ENCODE data around the gene CALML5.

The CALML5 gene

GRCh38 chr10:5460468-5461202 lies 38.7 kb downstream of the CALML5 start:
- no peak for DNase-seq

GRCh38 chr10:5458949-5459747 lies 40.2 kb downstream of the CALML5 start:
- no peak for DNase-seq

- DNase-seq, result no peak
Observed at GRCh38 chr10:5458425-5458824, 40.9 kb downstream of the CALML5 start.

DNA sequence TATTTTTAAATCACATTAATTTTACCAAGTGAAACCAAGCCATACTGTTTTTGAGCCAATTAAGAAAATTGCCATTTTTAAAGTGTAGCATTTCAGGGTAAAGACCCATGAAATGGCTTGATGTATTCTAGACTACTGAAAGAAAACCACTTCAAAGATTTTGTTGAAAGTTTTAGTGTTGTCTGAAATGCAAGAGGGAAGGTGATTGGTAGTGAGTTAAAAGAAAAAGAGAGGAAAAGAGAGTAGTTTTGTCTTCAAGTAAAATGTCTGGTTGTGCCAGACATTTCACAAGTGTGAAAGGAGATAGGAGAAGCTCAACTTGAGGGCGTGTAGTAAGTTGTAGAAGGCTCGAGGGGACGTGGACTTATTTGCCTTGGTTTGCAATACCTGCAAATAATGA lies 41.6 kb downstream of the CALML5 start:
- DNase-seq, result no peak

DNA sequence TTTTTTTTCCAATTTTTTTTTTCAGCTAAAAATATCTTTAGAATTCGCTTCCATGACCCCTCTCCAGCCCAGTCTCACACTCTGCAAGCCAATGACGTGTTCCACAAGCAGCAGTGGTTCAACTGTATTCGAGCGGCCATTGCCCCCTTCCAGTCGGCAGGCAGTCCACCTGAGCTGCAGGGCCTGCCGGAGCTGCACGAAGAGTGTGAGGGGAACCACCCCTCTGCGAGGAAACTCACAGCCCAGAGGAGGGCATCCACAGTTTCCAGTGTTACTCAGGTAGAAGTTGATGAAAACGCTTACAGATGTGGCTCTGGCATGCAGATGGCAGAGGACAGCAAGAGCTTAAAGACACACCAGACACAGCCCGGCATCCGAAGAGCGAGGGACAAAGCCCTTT lies 42.8 kb downstream of the CALML5 start:
- DNase-seq, result no peak

DNA sequence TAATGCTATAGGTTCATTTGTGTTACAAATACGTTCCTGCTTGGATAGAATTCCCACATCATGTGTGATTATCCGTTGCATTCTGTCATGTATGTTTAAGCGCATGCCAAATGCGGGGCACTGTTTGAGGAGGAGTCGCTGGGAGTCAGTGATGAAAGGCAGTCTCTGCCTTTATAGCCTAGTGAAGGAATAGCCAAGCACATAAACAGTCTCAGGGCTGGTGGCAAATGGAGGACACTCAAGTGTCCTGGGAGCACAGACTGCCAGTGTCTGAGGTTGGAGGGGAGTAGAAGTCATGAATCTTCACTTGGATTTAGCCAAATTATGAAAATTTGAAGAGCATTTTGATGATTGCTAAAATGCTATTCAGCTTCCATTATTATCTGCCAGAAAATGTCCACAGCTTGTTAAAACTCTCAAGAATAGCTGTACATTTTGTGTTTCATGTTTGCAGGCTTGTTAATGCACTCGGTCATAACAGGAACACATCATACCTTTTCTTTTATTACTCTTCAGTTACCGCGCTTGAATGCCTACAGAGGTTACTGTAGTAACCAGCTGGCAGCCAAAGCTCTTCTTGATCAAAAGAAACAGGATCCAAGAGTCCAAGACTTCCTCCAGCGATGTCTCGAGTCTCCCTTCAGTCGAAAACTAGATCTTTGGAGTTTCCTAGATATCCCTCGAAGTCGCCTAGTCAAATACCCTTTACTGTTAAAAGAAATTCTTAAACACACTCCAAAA lies 45.5 kb downstream of the CALML5 start:
- no peak for DNase-seq

GRCh38 chr10:5450605-5451384 lies 48.6 kb downstream of the CALML5 start:
- no peak for DNase-seq

GRCh38 chr10:5449823-5450222 lies 49.5 kb downstream of the CALML5 start:
- no peak for DNase-seq

- DNase-seq, result no peak
Observed at GRCh38 chr10:5449227-5449626, 50.1 kb downstream of the CALML5 start.
